ENCODE results near the gene RPTOR. TPM values are rescaled to one million over a fixed set of nuclear protein-coding genes. Genes with fewer than 3 reads are reported as not detected.

The RPTOR gene
- total RNA-seq, 1 experiment from 2014 or later: 30.6 TPM

GRCh38 chr17:80816241-80817103 is 271.8 kb downstream of the RPTOR start:
- H3K36me3 ChIP-seq (ENCODE audit: insufficient read depth, low read length): no peaks in the 10 kb centered on the region
- H3K9ac ChIP-seq (ENCODE audit: low read length): no peak overlapping the region
- no peak for DNase-seq
- H3K79me2 ChIP-seq (ENCODE audit: low read length): peaks cover 28% of the 10 kb centered on the region
- no peak overlapping the region for H3K4me2 ChIP-seq (ENCODE audit: low read depth, low read length, poor library complexity, severe bottlenecking)
- no peak overlapping the region for H3K27ac ChIP-seq (ENCODE audit: low read length)
- H4K20me1 ChIP-seq (ENCODE audit: insufficient read depth, low read depth, low read length): no peaks in the 10 kb centered on the region
- H3K4me3 ChIP-seq (ENCODE audit: low read length): no peak overlapping the region
- H3K27me3 ChIP-seq (ENCODE audit: low read length): no peaks in the 10 kb centered on the region
- no peaks in the 10 kb centered on the region for H3K9me3 ChIP-seq (ENCODE audit: low read length)
- H3K9me2 ChIP-seq (replicated peaks; ENCODE audit: insufficient read depth, low read length): no peaks in the 10 kb centered on the region
- H3K4me1 ChIP-seq (ENCODE audit: low read length): peaks cover 6% of the 10 kb centered on the region
- no peak overlapping the region for H2AFZ ChIP-seq (ENCODE audit: low read length)

- Histone ChIP-seq H3K4me3 (ENCODE audit: low read length) (no peak overlapping the region), H3K9me3 (ENCODE audit: low read length) (no peaks in the 10 kb centered on the region), H3K36me3 (ENCODE audit: insufficient read depth, low read length) (no peaks in the 10 kb centered on the region), H3K9ac (ENCODE audit: low read length) (no peak overlapping the region), H3K27me3 (ENCODE audit: low read length) (no peaks in the 10 kb centered on the region), H3K27ac (ENCODE audit: low read length) (no peak overlapping the region), H3K4me2 (ENCODE audit: low read depth, low read length, poor library complexity, severe bottlenecking) (no peak overlapping the region), H3K9me2 (replicated peaks; ENCODE audit: insufficient read depth, low read length) (no peaks in the 10 kb centered on the region), H3K4me1 (ENCODE audit: low read length) (no peaks in the 10 kb centered on the region), H3K79me2 (ENCODE audit: low read length) (peaks cover 26% of the 10 kb centered on the region), H2AFZ (ENCODE audit: low read length) (no peak overlapping the region), H4K20me1 (ENCODE audit: insufficient read depth, low read depth, low read length) (no peaks in the 10 kb centered on the region)
- no peak for DNase-seq
Measured at GRCh38 chr17:80817321-80817845, 272.7 kb downstream of the RPTOR start.

- Histone ChIP-seq H3K9me3 (ENCODE audit: low read length) (no peaks in the 10 kb centered on the region), H3K36me3 (ENCODE audit: insufficient read depth, low read length) (no peaks in the 10 kb centered on the region), H4K20me1 (ENCODE audit: insufficient read depth, low read depth, low read length) (no peaks in the 10 kb centered on the region), H2AFZ (ENCODE audit: low read length) (no peak overlapping the region), H3K27ac (ENCODE audit: low read length) (no peak overlapping the region), H3K4me3 (ENCODE audit: low read length) (no peak overlapping the region), H3K9me2 (replicated peaks; ENCODE audit: insufficient read depth, low read length) (no peaks in the 10 kb centered on the region), H3K79me2 (ENCODE audit: low read length) (peaks cover 24% of the 10 kb centered on the region), H3K4me2 (ENCODE audit: low read depth, low read length, poor library complexity, severe bottlenecking) (no peak overlapping the region), H3K4me1 (ENCODE audit: low read length) (no peaks in the 10 kb centered on the region), H3K9ac (ENCODE audit: low read length) (no peak overlapping the region), H3K27me3 (ENCODE audit: low read length) (no peaks in the 10 kb centered on the region)
- DNase-seq: no peak
Measured at GRCh38 chr17:80817861-80818260, 273.2 kb downstream of the RPTOR start.

GRCh38 chr17:80818871-80819270 is 274.2 kb downstream of the RPTOR start:
- H3K27me3 ChIP-seq (ENCODE audit: low read length): no peaks in the 10 kb centered on the region
- no peaks in the 10 kb centered on the region for H3K4me1 ChIP-seq (ENCODE audit: low read length)
- H3K27ac ChIP-seq (ENCODE audit: low read length): no peak overlapping the region
- no peaks in the 10 kb centered on the region for H3K9me2 ChIP-seq (replicated peaks; ENCODE audit: insufficient read depth, low read length)
- no peak overlapping the region for H2AFZ ChIP-seq (ENCODE audit: low read length)
- no peak overlapping the region for H3K4me2 ChIP-seq (ENCODE audit: low read depth, low read length, poor library complexity, severe bottlenecking)
- no peaks in the 10 kb centered on the region for H4K20me1 ChIP-seq (ENCODE audit: insufficient read depth, low read depth, low read length)
- no peak overlapping the region for H3K4me3 ChIP-seq (ENCODE audit: low read length)
- no peaks in the 10 kb centered on the region for H3K9me3 ChIP-seq (ENCODE audit: low read length)
- H3K79me2 ChIP-seq (ENCODE audit: low read length): peaks cover 24% of the 10 kb centered on the region
- H3K9ac ChIP-seq (ENCODE audit: low read length): no peak overlapping the region
- H3K36me3 ChIP-seq (ENCODE audit: insufficient read depth, low read length): no peaks in the 10 kb centered on the region
- no peak for DNase-seq

GRCh38 chr17:80819422-80820164 is 275.0 kb downstream of the RPTOR start:
- no peaks in the 10 kb centered on the region for H3K4me1 ChIP-seq (ENCODE audit: low read length)
- DNase-seq: no peak
- H3K36me3 ChIP-seq (ENCODE audit: insufficient read depth, low read length): no peaks in the 10 kb centered on the region
- no peak overlapping the region for H3K4me3 ChIP-seq (ENCODE audit: low read length)
- H3K27me3 ChIP-seq (ENCODE audit: low read length): no peaks in the 10 kb centered on the region
- H4K20me1 ChIP-seq (ENCODE audit: insufficient read depth, low read depth, low read length): no peaks in the 10 kb centered on the region
- no peak overlapping the region for H3K27ac ChIP-seq (ENCODE audit: low read length)
- peaks cover 20% of the 10 kb centered on the region for H3K79me2 ChIP-seq (ENCODE audit: low read length)
- no peaks in the 10 kb centered on the region for H3K9me3 ChIP-seq (ENCODE audit: low read length)
- no peak overlapping the region for H2AFZ ChIP-seq (ENCODE audit: low read length)
- H3K9ac ChIP-seq (ENCODE audit: low read length): no peak overlapping the region
- H3K9me2 ChIP-seq (replicated peaks; ENCODE audit: insufficient read depth, low read length): no peaks in the 10 kb centered on the region
- no peak overlapping the region for H3K4me2 ChIP-seq (ENCODE audit: low read depth, low read length, poor library complexity, severe bottlenecking)

DNA sequence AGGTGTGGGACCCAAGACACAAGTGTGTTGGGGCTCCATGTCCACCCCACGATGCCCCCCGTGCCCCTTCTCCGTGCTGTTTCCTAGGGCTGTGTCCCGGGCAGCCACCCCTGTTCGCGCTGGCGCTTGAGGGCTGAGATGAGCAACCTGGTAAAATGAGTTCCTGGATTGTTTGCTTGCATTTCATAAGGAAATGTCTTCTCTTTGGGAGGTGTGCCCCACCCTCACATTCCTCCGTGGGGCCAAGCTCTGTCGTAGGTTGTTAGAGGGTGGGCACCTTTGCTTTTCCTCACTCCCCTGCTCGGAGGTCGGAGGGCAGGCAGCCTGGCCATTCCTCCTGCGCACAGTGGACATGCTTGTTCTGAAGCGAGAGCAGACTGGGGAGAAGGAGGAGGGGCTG is 275.7 kb downstream of the RPTOR start:
- H3K9ac ChIP-seq (ENCODE audit: low read length): no peak overlapping the region
- no peak overlapping the region for H3K4me3 ChIP-seq (ENCODE audit: low read length)
- H3K4me2 ChIP-seq (ENCODE audit: low read depth, low read length, poor library complexity, severe bottlenecking): no peak overlapping the region
- no peak overlapping the region for H3K27ac ChIP-seq (ENCODE audit: low read length)
- peaks cover 18% of the 10 kb centered on the region for H3K79me2 ChIP-seq (ENCODE audit: low read length)
- no peaks in the 10 kb centered on the region for H3K9me3 ChIP-seq (ENCODE audit: low read length)
- H2AFZ ChIP-seq (ENCODE audit: low read length): no peak overlapping the region
- no peaks in the 10 kb centered on the region for H3K9me2 ChIP-seq (replicated peaks; ENCODE audit: insufficient read depth, low read length)
- H4K20me1 ChIP-seq (ENCODE audit: insufficient read depth, low read depth, low read length): no peaks in the 10 kb centered on the region
- no peaks in the 10 kb centered on the region for H3K36me3 ChIP-seq (ENCODE audit: insufficient read depth, low read length)
- no peaks in the 10 kb centered on the region for H3K4me1 ChIP-seq (ENCODE audit: low read length)
- no peaks in the 10 kb centered on the region for H3K27me3 ChIP-seq (ENCODE audit: low read length)
- DNase-seq: no peak

GRCh38 chr17:80821546-80821945 is 276.9 kb downstream of the RPTOR start:
- H2AFZ ChIP-seq (ENCODE audit: low read length): no peak overlapping the region
- no peak overlapping the region for H3K27ac ChIP-seq (ENCODE audit: low read length)
- peaks cover 18% of the 10 kb centered on the region for H3K79me2 ChIP-seq (ENCODE audit: low read length)
- DNase-seq: no peak
- H3K4me2 ChIP-seq (ENCODE audit: low read depth, low read length, poor library complexity, severe bottlenecking): no peak overlapping the region
- no peaks in the 10 kb centered on the region for H3K9me3 ChIP-seq (ENCODE audit: low read length)
- no peaks in the 10 kb centered on the region for H3K9me2 ChIP-seq (replicated peaks; ENCODE audit: insufficient read depth, low read length)
- H3K4me1 ChIP-seq (ENCODE audit: low read length): peaks cover 1% of the 10 kb centered on the region
- no peaks in the 10 kb centered on the region for H3K36me3 ChIP-seq (ENCODE audit: insufficient read depth, low read length)
- no peak overlapping the region for H3K9ac ChIP-seq (ENCODE audit: low read length)
- no peaks in the 10 kb centered on the region for H3K27me3 ChIP-seq (ENCODE audit: low read length)
- H4K20me1 ChIP-seq (ENCODE audit: insufficient read depth, low read depth, low read length): no peaks in the 10 kb centered on the region
- no peak overlapping the region for H3K4me3 ChIP-seq (ENCODE audit: low read length)

DNA sequence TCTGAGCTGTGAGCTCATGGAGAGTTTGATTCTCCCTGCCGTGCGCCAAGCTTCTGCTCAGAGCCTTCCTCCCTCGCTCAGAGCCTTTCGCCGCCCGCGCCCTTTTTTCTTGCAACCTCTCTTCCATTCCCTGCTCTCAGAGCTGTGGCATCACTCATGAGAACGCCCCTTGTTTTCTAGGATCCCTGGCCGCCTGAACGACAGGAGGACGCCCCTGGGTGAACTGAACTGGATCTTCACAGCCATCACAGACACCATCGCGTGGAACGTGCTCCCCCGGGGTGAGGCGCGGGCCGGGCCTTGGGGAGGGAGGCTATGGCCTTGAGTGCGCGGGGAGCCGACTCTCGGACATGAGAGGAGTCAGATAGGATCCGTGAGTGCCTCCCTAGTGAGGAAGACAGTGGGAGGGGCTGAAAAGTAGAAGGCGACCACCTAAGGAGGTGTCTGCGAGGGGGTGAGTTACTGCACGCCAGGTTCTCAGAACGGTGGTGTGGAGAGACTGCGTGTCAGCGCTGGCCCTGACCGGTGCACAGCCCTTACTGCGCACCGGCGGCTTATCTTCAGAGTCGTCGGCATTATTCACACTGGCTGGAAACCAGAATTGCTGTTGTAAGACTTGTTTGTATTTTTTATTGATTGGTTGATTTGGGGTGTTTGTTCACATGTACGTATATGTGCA is 277.5 kb downstream of the RPTOR start:
- peaks cover 20% of the 10 kb centered on the region for H3K79me2 ChIP-seq (ENCODE audit: low read length)
- no peaks in the 10 kb centered on the region for H3K9me2 ChIP-seq (replicated peaks; ENCODE audit: insufficient read depth, low read length)
- no peaks in the 10 kb centered on the region for H3K36me3 ChIP-seq (ENCODE audit: insufficient read depth, low read length)

More for the DNA sequence above, 277.5 kb downstream of the RPTOR start:
- H3K9me3 ChIP-seq (ENCODE audit: low read length): no peaks in the 10 kb centered on the region
- H3K27ac ChIP-seq (ENCODE audit: low read length): no peak overlapping the region
- DNase-seq: no peak
- H3K4me2 ChIP-seq (ENCODE audit: low read depth, low read length, poor library complexity, severe bottlenecking): no peak overlapping the region
- no peak overlapping the region for H3K4me3 ChIP-seq (ENCODE audit: low read length)
- H3K4me1 ChIP-seq (ENCODE audit: low read length): peaks cover 7% of the 10 kb centered on the region
- H2AFZ ChIP-seq (ENCODE audit: low read length): no peak overlapping the region
- no peaks in the 10 kb centered on the region for H3K27me3 ChIP-seq (ENCODE audit: low read length)
- H4K20me1 ChIP-seq (ENCODE audit: insufficient read depth, low read depth, low read length): no peaks in the 10 kb centered on the region
- no peak overlapping the region for H3K9ac ChIP-seq (ENCODE audit: low read length)

Measured in Karpas-422 (cell line).